ENCODE measurements around the gene WT1. TPM values are rescaled to one million over a fixed set of nuclear protein-coding genes. Genes with fewer than 3 reads are reported as not detected.

The WT1 gene
- total and polyA plus RNA-seq, 2 of the 4 experiments (the other 2 are of a cell fraction), result not detected

DNA sequence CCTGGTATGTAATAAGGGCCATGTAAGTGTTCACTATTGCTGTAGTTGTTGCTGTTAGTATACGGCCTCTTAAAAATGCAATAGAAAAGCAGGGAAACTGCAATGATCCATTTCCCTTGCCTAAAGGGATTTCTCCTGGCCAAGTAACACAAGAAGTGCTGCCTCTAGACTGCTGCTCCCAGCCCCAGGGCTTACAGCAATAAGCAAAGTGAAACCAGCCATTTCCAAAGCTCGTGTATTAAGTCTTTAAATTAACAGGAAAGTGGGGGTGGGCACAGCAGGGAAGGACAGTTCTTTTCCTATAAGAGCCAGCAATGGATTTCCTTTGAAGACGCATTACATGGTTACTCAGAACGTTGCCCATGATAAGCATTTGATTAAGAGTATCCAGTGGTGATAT lies 36.9 kb upstream of the WT1 start:
- Histone ChIP-seq H2AFZ (replicated peaks; ENCODE audit: low read length, poor library complexity) (no peak overlapping the region), H4K5ac (ENCODE audit: low read depth, low read length) (no peak overlapping the region), H3K4ac (ENCODE audit: low read depth, low read length) (no peak overlapping the region), H4K20me1 (ENCODE audit: insufficient read depth, low read length) (no peaks in the 10 kb centered on the region), H3K4me3 (ENCODE audit: insufficient read depth, low read depth, low read length) (no peak overlapping the region), H3K18ac (ENCODE audit: low read depth, low read length) (no peak overlapping the region), H2AK5ac (ENCODE audit: low read depth, low read length) (no peak overlapping the region), H2BK5ac (ENCODE audit: low read depth, low read length, poor library complexity, severe bottlenecking) (no peak overlapping the region), H3K4me1 (ENCODE audit: control insufficient read depth, insufficient read depth, low read length) (no peaks in the 10 kb centered on the region), H2BK15ac (ENCODE audit: low read depth, low read length) (no peak overlapping the region), H3K27ac (ENCODE audit: insufficient read depth, low read length) (no peak overlapping the region), H2BK20ac (ENCODE audit: low read depth, low read length) (no peak overlapping the region), H3K27me3 (ENCODE audit: control insufficient read depth, insufficient read depth, low read length) (no peaks in the 10 kb centered on the region), H3K79me1 (ENCODE audit: low read depth in 1 of 2, low read length in 2 of 2) (no peaks in the 10 kb centered on the region), H3K4me2 (ENCODE audit: low read depth, low read length) (no peak overlapping the region), H2BK120ac (ENCODE audit: low read depth, low read length) (no peak overlapping the region), H3K9me1 (ENCODE audit: insufficient read depth, low read length) (no peaks in the 10 kb centered on the region), H3K9ac (ENCODE audit: low read depth, low read length) (no peak overlapping the region), H3K56ac (ENCODE audit: extremely low read depth, insufficient read depth, low read length) (no peak overlapping the region), H3K9me3 (ENCODE audit: control insufficient read depth, insufficient read depth, low read length) (no peaks in the 10 kb centered on the region), H3K23ac (ENCODE audit: low read depth, low read length) (no peak overlapping the region), H4K91ac (ENCODE audit: insufficient read depth, low read depth, low read length) (no peak overlapping the region), H4K8ac (ENCODE audit: low read depth in 2 of 2, low read length in 2 of 2) (no peak overlapping the region), H3K36me3 (ENCODE audit: control insufficient read depth, insufficient read depth, low read length) (no peaks in the 10 kb centered on the region), H3K14ac (replicated peaks; ENCODE audit: low read depth, low read length) (no peak overlapping the region), H2AK9ac (replicated peaks; ENCODE audit: low read depth, low read length, poor library complexity) (no peak overlapping the region)
- intact Hi-C loops (cut with micrococcal nuclease), result no loop called here
- POLR2A ChIA-PET (ENCODE audit: unreplicated experiment), result no interaction called here
- dilution Hi-C loops (cut with HindIII; ENCODE audit: low sequenced_read_pairs, unreplicated experiment), result no loop called here
- in situ Hi-C loops (cut with MboI; ENCODE audit: low sequenced_read_pairs), result no loop called here
- 33% methylated on average over 1 of the region's 4 CpGs; no CpG with 5 or more reads in 1 of the 2 experiments for WGBS, 2 experiments (ENCODE audit: extremely low coverage in 2 of 2, insufficient read length in 1 of 2)
- CTCF ChIA-PET, result no interaction called here
- DNase-seq, result no peak
- no peak for TF ChIP-seq MAFK (IDR thresholded peaks at IDR 0.05; ENCODE audit: low read depth, low read length)
- no peak for TF ChIP-seq CHD1 (IDR thresholded peaks at IDR 0.05; ENCODE audit: low read depth, low read length)
- TF ChIP-seq, protein P1, sequence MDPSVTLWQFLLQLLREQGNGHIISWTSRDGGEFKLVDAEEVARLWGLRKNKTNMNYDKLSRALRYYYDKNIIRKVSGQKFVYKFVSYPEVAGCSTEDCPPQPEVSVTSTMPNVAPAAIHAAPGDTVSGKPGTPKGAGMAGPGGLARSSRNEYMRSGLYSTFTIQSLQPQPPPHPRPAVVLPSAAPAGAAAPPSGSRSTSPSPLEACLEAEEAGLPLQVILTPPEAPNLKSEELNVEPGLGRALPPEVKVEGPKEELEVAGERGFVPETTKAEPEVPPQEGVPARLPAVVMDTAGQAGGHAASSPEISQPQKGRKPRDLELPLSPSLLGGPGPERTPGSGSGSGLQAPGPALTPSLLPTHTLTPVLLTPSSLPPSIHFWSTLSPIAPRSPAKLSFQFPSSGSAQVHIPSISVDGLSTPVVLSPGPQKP (IDR thresholded peaks at IDR 0.05; ENCODE audit: borderline replicate concordance, low read depth, low read length), result no peak
- TF ChIP-seq NFE2L2 (IDR thresholded peaks at IDR 0.05; ENCODE audit: low read depth, low read length), result no peak
- TF ChIP-seq, protein P2, sequence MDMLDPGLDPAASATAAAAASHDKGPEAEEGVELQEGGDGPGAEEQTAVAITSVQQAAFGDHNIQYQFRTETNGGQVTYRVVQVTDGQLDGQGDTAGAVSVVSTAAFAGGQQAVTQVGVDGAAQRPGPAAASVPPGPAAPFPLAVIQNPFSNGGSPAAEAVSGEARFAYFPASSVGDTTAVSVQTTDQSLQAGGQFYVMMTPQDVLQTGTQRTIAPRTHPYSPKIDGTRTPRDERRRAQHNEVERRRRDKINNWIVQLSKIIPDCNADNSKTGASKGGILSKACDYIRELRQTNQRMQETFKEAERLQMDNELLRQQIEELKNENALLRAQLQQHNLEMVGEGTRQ (IDR thresholded peaks at IDR 0.05; ENCODE audit: low read depth, low read length), result no peak
- no peak for TF ChIP-seq CEBPB (IDR thresholded peaks at IDR 0.05; ENCODE audit: low read depth, low read length)
- TF ChIP-seq SMC3 (IDR thresholded peaks at IDR 0.05; ENCODE audit: low read depth, low read length), result no peak
- TF ChIP-seq RFX5 (IDR thresholded peaks at IDR 0.05; ENCODE audit: low read depth, low read length), result no peak
- no peak for TF ChIP-seq RCOR1 (IDR thresholded peaks at IDR 0.05; ENCODE audit: insufficient replicate concordance, low read length)
- TF ChIP-seq FOS (IDR thresholded peaks at IDR 0.05; ENCODE audit: low read depth, low read length), result no peak
- no peak for TF ChIP-seq RAD21 (IDR thresholded peaks at IDR 0.05; ENCODE audit: low read length)
- TF ChIP-seq MXI1 (IDR thresholded peaks at IDR 0.05; ENCODE audit: borderline replicate concordance, low read depth, low read length), result no peak
- ATAC-seq (ENCODE audit: low read depth), result no peak
- BruUV-seq (replicated peaks), result no TSS peak
